Measurements from ENCODE around the gene ATP5MC3. TPM values are rescaled to one million over a fixed set of nuclear protein-coding genes. Genes with fewer than 3 reads are reported as not detected.

Gene ATP5MC3
- total RNA-seq, 2 donors from 2014 or later = 186 to 210 TPM

DNA sequence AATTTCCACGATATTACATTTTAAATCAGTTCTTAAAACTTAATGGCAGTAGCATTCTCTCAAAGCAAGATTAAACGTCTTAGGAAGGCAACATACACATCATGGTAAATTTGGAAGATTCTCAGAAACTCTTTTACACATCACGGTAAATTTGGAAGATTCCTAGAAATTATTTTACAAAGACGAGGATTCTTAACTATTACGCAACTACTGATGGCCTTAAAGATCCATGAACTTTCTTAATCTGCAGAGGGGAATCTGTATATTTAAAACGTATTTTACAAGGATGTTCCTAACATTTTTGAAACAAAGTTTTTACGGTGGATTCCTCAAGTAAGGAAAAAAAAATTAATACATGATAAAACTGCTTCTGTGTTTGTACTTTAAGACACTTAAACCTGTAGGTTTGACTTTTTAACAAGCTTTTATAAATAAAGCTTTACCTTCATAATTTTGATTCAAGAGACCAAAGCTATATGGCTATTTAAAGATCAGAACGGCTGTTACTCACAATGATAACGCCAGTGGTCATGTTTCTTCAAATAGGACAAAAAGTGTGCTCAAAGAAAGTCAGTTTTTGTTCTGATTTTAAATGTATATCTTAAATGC, 15.2 kb downstream of the ATP5MC3 start:
- H3K4me3 Mint-ChIP-seq = peak overlapping the region; percentile 98 to 99
- ATAC-seq (replicated peaks in 1 of 2) (no peak), DNase-seq (no peak)
- H3K27ac Mint-ChIP-seq = peak overlapping the region; percentile 98
- no peaks in the 10 kb centered on the region for H3K27me3 Mint-ChIP-seq (ENCODE audit: low read depth)
- H3K9me3 Mint-ChIP-seq = no peaks in the 10 kb centered on the region
- peaks cover 63% of the 10 kb centered on the region for H3K4me1 Mint-ChIP-seq (ENCODE audit: low read depth)
- H3K36me3 Mint-ChIP-seq (ENCODE audit: insufficient read depth in 2 of 2) = peaks cover 7 to 8% of the 10 kb centered on the region in 2 donors

DNA sequence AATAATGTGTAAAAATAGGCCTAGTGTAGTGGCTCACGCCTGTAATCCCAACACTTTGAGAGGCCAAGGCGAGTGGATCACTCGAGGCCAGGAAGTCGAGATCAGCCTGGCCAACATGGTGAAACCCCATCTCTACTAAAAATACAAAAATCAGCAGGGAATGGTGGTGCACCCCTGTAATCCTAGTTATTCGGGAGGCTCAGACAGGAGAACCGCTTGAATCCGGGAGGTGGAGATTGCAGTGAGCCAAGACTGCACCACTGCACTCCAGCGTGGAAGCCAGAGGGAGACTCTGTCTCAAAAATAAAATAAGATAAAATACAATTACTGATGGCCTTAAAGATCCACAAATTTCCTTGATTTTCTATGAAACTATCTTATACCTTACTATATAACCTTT, 17.3 kb downstream of the ATP5MC3 start:
- Mint-ChIP-seq H3K4me1 (ENCODE audit: low read depth) (peaks cover 51% of the 10 kb centered on the region), H3K4me3 (no peak overlapping the region), H3K36me3 (ENCODE audit: insufficient read depth in 2 of 2) (peaks cover 4 to 8% of the 10 kb centered on the region in 2 donors), H3K27me3 (ENCODE audit: low read depth) (no peaks in the 10 kb centered on the region), H3K27ac (no peak overlapping the region), H3K9me3 (no peaks in the 10 kb centered on the region)
- ATAC-seq (replicated peaks in 1 of 2) (no peak), DNase-seq (no peak)

GRCh38 chr2:175158894-175159293, 22.6 kb downstream of the ATP5MC3 start:
- H3K36me3 Mint-ChIP-seq (ENCODE audit: insufficient read depth in 2 of 2) = peaks cover 2% of the 10 kb centered on the region in 2 donors
- no peaks in the 10 kb centered on the region for H3K27me3 Mint-ChIP-seq (ENCODE audit: low read depth)
- H3K9me3 Mint-ChIP-seq = no peaks in the 10 kb centered on the region
- no peak for DNase-seq
- no peak for ATAC-seq (replicated peaks in 1 of 2)
- H3K4me1 Mint-ChIP-seq (ENCODE audit: low read depth) = peaks cover 54% of the 10 kb centered on the region
- no peak overlapping the region for H3K27ac Mint-ChIP-seq
- H3K4me3 Mint-ChIP-seq = no peak overlapping the region

GRCh38 chr2:175156534-175156933, 25.0 kb downstream of the ATP5MC3 start:
- H3K4me1 Mint-ChIP-seq (ENCODE audit: low read depth) = peaks cover 65% of the 10 kb centered on the region
- no peak for DNase-seq
- H3K9me3 Mint-ChIP-seq = no peaks in the 10 kb centered on the region
- H3K27me3 Mint-ChIP-seq (ENCODE audit: low read depth) = no peaks in the 10 kb centered on the region
- peaks cover 2% of the 10 kb centered on the region in 2 donors for H3K36me3 Mint-ChIP-seq (ENCODE audit: insufficient read depth in 2 of 2)
- H3K27ac Mint-ChIP-seq = no peak overlapping the region
- H3K4me3 Mint-ChIP-seq = no peak overlapping the region
- no peak for ATAC-seq (replicated peaks in 1 of 2)

- H3K4me3 Mint-ChIP-seq = peak overlapping the region; percentile 59 to 70
- peaks cover 2 to 3% of the 10 kb centered on the region in 2 donors for H3K36me3 Mint-ChIP-seq (ENCODE audit: insufficient read depth in 2 of 2)
- peak overlapping the region; percentile 90 for H3K27ac Mint-ChIP-seq
- ATAC-seq (replicated peaks in 1 of 2) (peak; percentile 92 to 94), DNase-seq (peak; percentile 15 to 29)
- H3K4me1 Mint-ChIP-seq (ENCODE audit: low read depth) = peaks cover 60% of the 10 kb centered on the region
- H3K27me3 Mint-ChIP-seq (ENCODE audit: low read depth) = no peaks in the 10 kb centered on the region
- H3K9me3 Mint-ChIP-seq = no peaks in the 10 kb centered on the region
Observed at GRCh38 chr2:175154661-175155082, 26.8 kb downstream of the ATP5MC3 start.

GRCh38 chr2:175152242-175152641, 29.3 kb downstream of the ATP5MC3 start:
- Mint-ChIP-seq H3K36me3 (ENCODE audit: insufficient read depth in 2 of 2) (peaks cover 2 to 4% of the 10 kb centered on the region in 2 donors), H3K4me1 (ENCODE audit: low read depth) (peaks cover 58% of the 10 kb centered on the region), H3K4me3 (peak overlapping the region in 1 of 2 donors; percentile 60), H3K27ac (no peak overlapping the region), H3K27me3 (ENCODE audit: low read depth) (no peaks in the 10 kb centered on the region), H3K9me3 (no peaks in the 10 kb centered on the region)
- ATAC-seq (replicated peaks in 1 of 2) (peak; percentile 71 to 76), DNase-seq (no peak)

DNA sequence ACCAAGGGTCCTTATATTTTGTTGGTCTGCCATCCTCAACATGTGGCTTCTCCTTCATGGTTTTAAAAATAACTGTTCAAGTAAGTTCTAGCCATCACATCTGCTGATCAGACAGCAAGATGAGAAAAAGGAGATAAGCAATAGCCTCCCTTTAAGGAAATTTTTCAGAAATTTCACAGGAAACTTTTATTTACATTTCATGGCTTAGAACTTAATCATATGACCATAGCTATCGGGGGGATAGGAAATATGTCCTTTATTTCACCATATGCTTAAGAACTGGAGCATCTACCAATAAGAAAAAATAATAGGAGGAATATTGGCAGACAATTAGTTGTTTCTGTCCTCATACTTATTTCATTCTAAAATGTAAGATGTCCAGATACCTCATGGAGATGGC, 29.7 kb downstream of the ATP5MC3 start:
- H3K4me1 Mint-ChIP-seq (ENCODE audit: low read depth) = peaks cover 54% of the 10 kb centered on the region
- no peaks in the 10 kb centered on the region for H3K27me3 Mint-ChIP-seq (ENCODE audit: low read depth)
- H3K27ac Mint-ChIP-seq = no peak overlapping the region
- ATAC-seq (replicated peaks in 1 of 2) = no peak
- peak overlapping the region in 1 of 2 donors; percentile 60 for H3K4me3 Mint-ChIP-seq
- peaks cover 2 to 4% of the 10 kb centered on the region in 2 donors for H3K36me3 Mint-ChIP-seq (ENCODE audit: insufficient read depth in 2 of 2)
- DNase-seq = no peak
- no peaks in the 10 kb centered on the region for H3K9me3 Mint-ChIP-seq

DNA sequence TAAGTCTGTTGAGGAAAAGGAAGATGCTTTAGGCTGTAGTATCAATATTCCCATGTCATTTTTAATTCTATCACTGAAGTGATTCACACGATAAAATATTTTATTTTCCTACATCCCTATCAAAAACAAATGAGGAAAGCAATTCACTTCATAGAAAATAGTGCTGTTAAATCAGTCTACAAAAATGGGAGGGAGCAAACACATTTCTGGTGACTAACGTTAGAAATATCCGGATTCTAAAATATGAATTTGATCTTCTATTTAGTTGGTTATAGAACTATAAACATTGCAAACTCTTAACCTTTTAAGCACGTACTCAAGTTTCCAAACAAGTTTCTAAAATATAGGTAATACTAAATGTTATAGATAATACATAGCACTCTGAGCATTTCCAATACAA, 34.3 kb downstream of the ATP5MC3 start:
- Mint-ChIP-seq H3K27ac (no peak overlapping the region), H3K4me3 (no peak overlapping the region), H3K9me3 (no peaks in the 10 kb centered on the region), H3K4me1 (ENCODE audit: low read depth) (peaks cover 28% of the 10 kb centered on the region), H3K36me3 (ENCODE audit: insufficient read depth in 2 of 2) (peaks cover 7 to 10% of the 10 kb centered on the region in 2 donors), H3K27me3 (ENCODE audit: low read depth) (no peaks in the 10 kb centered on the region)
- DNase-seq = no peak
- ATAC-seq (replicated peaks in 1 of 2) = no peak

GRCh38 chr2:175143678-175144077, 37.8 kb downstream of the ATP5MC3 start:
- H3K36me3 Mint-ChIP-seq (ENCODE audit: insufficient read depth in 2 of 2) = peaks cover 4 to 8% of the 10 kb centered on the region in 2 donors
- H3K27me3 Mint-ChIP-seq (ENCODE audit: low read depth) = no peaks in the 10 kb centered on the region
- no peak overlapping the region for H3K4me3 Mint-ChIP-seq

DNA sequence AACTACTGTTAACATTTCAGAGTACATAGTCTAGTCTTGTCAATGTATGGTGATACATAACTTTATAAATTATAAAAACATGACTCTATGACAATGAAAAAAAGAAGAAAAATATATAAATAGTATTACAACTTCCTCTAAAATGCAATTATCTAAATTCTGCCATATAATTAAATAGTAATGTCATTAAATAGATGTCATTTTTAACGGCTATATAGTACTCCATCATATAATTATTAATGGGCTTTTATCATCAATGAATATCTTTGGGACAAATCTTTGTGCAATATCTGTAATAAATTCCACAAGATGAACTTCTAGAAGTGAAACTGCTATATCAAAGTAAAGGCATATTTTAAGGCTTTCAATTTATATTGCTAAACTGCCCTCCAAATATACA, 38.3 kb downstream of the ATP5MC3 start:
- ATAC-seq (replicated peaks in 1 of 2) (no peak), DNase-seq (no peak)
- Mint-ChIP-seq H3K4me1 (ENCODE audit: low read depth) (peaks cover 23% of the 10 kb centered on the region), H3K4me3 (no peak overlapping the region), H3K9me3 (no peaks in the 10 kb centered on the region), H3K27ac (no peak overlapping the region), H3K36me3 (ENCODE audit: insufficient read depth in 2 of 2) (peaks cover 4 to 8% of the 10 kb centered on the region in 2 donors), H3K27me3 (ENCODE audit: low read depth) (no peaks in the 10 kb centered on the region)

More at GRCh38 chr2:175143678-175144077, 37.8 kb downstream of the ATP5MC3 start:
- ATAC-seq (replicated peaks in 1 of 2) (no peak), DNase-seq (no peak)
- H3K27ac Mint-ChIP-seq = no peak overlapping the region
- no peaks in the 10 kb centered on the region for H3K9me3 Mint-ChIP-seq
- H3K4me1 Mint-ChIP-seq (ENCODE audit: low read depth) = peaks cover 25% of the 10 kb centered on the region

GRCh38 chr2:175140332-175140731, 41.2 kb downstream of the ATP5MC3 start:
- peaks cover 36% of the 10 kb centered on the region for H3K4me1 Mint-ChIP-seq (ENCODE audit: low read depth)
- peaks cover 4 to 11% of the 10 kb centered on the region in 2 donors for H3K36me3 Mint-ChIP-seq (ENCODE audit: insufficient read depth in 2 of 2)
- H3K4me3 Mint-ChIP-seq = no peak overlapping the region
- no peak for ATAC-seq (replicated peaks in 1 of 2)
- H3K27ac Mint-ChIP-seq = no peak overlapping the region
- H3K27me3 Mint-ChIP-seq (ENCODE audit: low read depth) = no peaks in the 10 kb centered on the region
- DNase-seq = no peak
- H3K9me3 Mint-ChIP-seq = no peaks in the 10 kb centered on the region

DNA sequence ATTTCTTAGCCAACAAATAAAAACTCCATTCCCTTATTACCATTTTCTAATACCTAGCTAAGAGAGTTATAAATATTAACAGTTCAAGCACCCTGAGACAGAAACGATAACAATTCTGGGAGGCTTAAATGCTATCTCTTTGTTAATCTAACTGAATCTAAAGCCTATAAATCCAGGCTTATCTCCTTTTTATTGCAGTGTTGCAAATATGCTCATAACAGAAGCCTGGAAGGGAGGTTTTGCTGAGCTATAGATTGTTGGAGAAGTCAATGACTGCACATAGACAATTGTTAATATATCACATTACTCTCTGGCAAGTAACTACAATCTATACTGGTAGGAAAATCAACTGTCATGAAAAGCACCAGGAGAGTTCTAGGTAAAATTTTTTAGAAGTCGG, 43.7 kb downstream of the ATP5MC3 start:
- H3K36me3 Mint-ChIP-seq (ENCODE audit: insufficient read depth in 2 of 2) = peaks cover 2 to 14% of the 10 kb centered on the region in 2 donors
- no peaks in the 10 kb centered on the region for H3K27me3 Mint-ChIP-seq (ENCODE audit: low read depth)
- peaks cover 36% of the 10 kb centered on the region for H3K4me1 Mint-ChIP-seq (ENCODE audit: low read depth)
- ATAC-seq (replicated peaks in 1 of 2) (no peak), DNase-seq (no peak)
- no peak overlapping the region for H3K4me3 Mint-ChIP-seq
- no peaks in the 10 kb centered on the region for H3K9me3 Mint-ChIP-seq
- peak overlapping the region; percentile 77 for H3K27ac Mint-ChIP-seq

- no peaks in the 10 kb centered on the region for H3K9me3 Mint-ChIP-seq
- peaks cover 0 to 11% of the 10 kb centered on the region in 2 donors for H3K36me3 Mint-ChIP-seq (ENCODE audit: insufficient read depth in 2 of 2)
- no peaks in the 10 kb centered on the region for H3K27me3 Mint-ChIP-seq (ENCODE audit: low read depth)
- H3K4me3 Mint-ChIP-seq = no peak overlapping the region
- peaks cover 30% of the 10 kb centered on the region for H3K4me1 Mint-ChIP-seq (ENCODE audit: low read depth)
- no peak for ATAC-seq (replicated peaks in 1 of 2)
- DNase-seq = no peak
- peak overlapping the region; percentile 28 for H3K27ac Mint-ChIP-seq
Observed at GRCh38 chr2:175136334-175137215, 44.9 kb downstream of the ATP5MC3 start.

Data from activated T-cell treated with anti-CD3 and anti-CD28 coated beads, Interleukin-2, amount 50 U/mL, for 72 hours (primary cell).